Activated T-helper 2 cell treated with anti-CD3 and anti-CD28 coated beads, Interferon-gamma antibody, Interleukin-2, Interleukin-4, amounts not matched to agents 10 μg/mL and 5 μg/mL and 100 μg/mL, durations not matched to agents 14 hours and 24 hours and 36 hours (primary cell): ENCODE results near the gene NKX2-3. TPM values are rescaled to one million over a fixed set of nuclear protein-coding genes. Genes with fewer than 3 reads are reported as not detected.
A peak's percentile ranks its signal among the peaks of the same experiment; 100 is the strongest.

Experiments
- DNase-seq: peaks from one replicate; pipeline ENCODE4 v3.0.0; 2021; ENCODE audit warnings: low spot score
- H3K27ac Mint-ChIP-seq: one replicate; pipeline ENCODE4 v1.8.0; 2021; ENCODE audit warnings: mixed read lengths
- H3K27me3 Mint-ChIP-seq: one replicate; pipeline ENCODE4 v1.8.0; 2021; ENCODE audit warnings: low read depth, mixed read lengths
- H3K36me3 Mint-ChIP-seq: one replicate; pipeline ENCODE4 v1.8.0; 2021; ENCODE audit warnings: low read depth, mixed read lengths
- H3K4me1 Mint-ChIP-seq: one replicate; pipeline ENCODE4 v1.8.0; 2021; ENCODE audit warnings: low read depth, mixed read lengths
- H3K4me3 Mint-ChIP-seq: one replicate; pipeline ENCODE4 v1.8.0; 2021; ENCODE audit warnings: low read depth, mild to moderate bottlenecking, moderate library complexity, mixed read lengths
- H3K9me3 Mint-ChIP-seq: one replicate; pipeline ENCODE4 v1.8.0; 2021; ENCODE audit warnings: mixed read lengths
- intact Hi-C: fragments of 100-400 bp; cut with micrococcal nuclease; formaldehyde crosslinking; loops from one replicate; pipeline ENCODE4 v1.15.1; 2023
- total RNA-seq: library from RNA; stranded (reverse); gene quantifications from 2 replicates; pipeline ENCODE4 v1.2.3, GENCODE V29; 2022

Gene NKX2-3
- total RNA-seq, 1 donor from 2014 or later, result not detected

GRCh38 chr10:99521765-99522469, 10.8 kb upstream of the NKX2-3 start:
- Mint-ChIP-seq H3K4me3 (no peak overlapping the region), H3K9me3 (no peaks in the 10 kb centered on the region), H3K36me3 (no peaks in the 10 kb centered on the region), H3K4me1 (peaks cover 5% of the 10 kb centered on the region), H3K27me3 (peaks cover 69% of the 10 kb centered on the region), H3K27ac (no peak overlapping the region)
- intact Hi-C loops, result no loop called here
- DNase-seq, result no peak

- H3K27me3 Mint-ChIP-seq, result peaks cover 67% of the 10 kb centered on the region
- no peaks in the 10 kb centered on the region for H3K36me3 Mint-ChIP-seq
- no peaks in the 10 kb centered on the region for H3K9me3 Mint-ChIP-seq
- intact Hi-C loops, result no loop called here
- no peak overlapping the region for H3K27ac Mint-ChIP-seq
- H3K4me3 Mint-ChIP-seq, result no peak overlapping the region
- H3K4me1 Mint-ChIP-seq, result peaks cover 5% of the 10 kb centered on the region
- no peak for DNase-seq
These were observed 10.1 kb upstream of the NKX2-3 start for GRCh38 chr10:99522470-99523250.

DNA sequence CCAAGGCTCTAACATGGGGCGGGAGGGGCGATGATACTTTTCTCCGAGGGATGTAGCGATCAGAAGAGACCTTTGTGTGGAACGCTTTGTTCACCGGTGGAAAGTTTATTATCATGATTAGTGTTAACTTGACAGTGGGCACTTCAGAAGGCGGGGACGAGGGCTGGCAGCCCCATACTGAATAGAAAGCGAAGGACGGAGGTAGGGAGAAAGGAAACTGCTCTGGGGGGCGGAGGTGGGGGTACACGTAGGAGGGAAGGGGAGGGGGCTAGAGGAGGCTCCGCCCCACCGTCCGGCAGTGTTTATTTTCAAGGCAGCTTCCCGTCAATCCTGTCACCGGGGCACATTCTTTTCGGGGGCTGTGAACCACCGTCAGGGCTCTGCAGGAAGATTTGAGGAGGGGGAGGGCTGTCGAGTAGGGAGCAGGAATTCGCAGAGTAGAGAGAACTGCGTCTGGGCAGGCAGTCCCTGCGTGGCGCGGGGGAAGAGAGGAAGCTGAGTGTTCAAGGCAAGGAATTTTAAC, 9.4 kb upstream of the NKX2-3 start:
- Mint-ChIP-seq H3K27me3 (peaks cover 70% of the 10 kb centered on the region), H3K27ac (no peak overlapping the region), H3K4me3 (peak overlapping the region; percentile 58), H3K9me3 (no peaks in the 10 kb centered on the region), H3K36me3 (no peaks in the 10 kb centered on the region), H3K4me1 (peaks cover 5% of the 10 kb centered on the region)
- no peak for DNase-seq
- intact Hi-C loops, result no loop called here

GRCh38 chr10:99524050-99524666, 8.6 kb upstream of the NKX2-3 start:
- Mint-ChIP-seq H3K27ac (no peak overlapping the region), H3K36me3 (no peaks in the 10 kb centered on the region), H3K4me1 (peaks cover 9% of the 10 kb centered on the region), H3K9me3 (no peaks in the 10 kb centered on the region), H3K4me3 (no peak overlapping the region), H3K27me3 (peaks cover 74% of the 10 kb centered on the region)
- no peak for DNase-seq
- intact Hi-C loops, result no loop called here

- DNase-seq, result no peak
- Mint-ChIP-seq H3K9me3 (no peaks in the 10 kb centered on the region), H3K27me3 (peaks cover 76% of the 10 kb centered on the region), H3K4me3 (no peak overlapping the region), H3K27ac (no peak overlapping the region), H3K36me3 (no peaks in the 10 kb centered on the region), H3K4me1 (peaks cover 10% of the 10 kb centered on the region)
- intact Hi-C loops, result no loop called here
These were observed 7.9 kb upstream of the NKX2-3 start for GRCh38 chr10:99524736-99525380.

- Mint-ChIP-seq H3K4me3 (no peak overlapping the region), H3K27ac (no peak overlapping the region), H3K9me3 (no peaks in the 10 kb centered on the region), H3K4me1 (peaks cover 14% of the 10 kb centered on the region), H3K36me3 (no peaks in the 10 kb centered on the region), H3K27me3 (peaks cover 76% of the 10 kb centered on the region)
- no peak for DNase-seq
- intact Hi-C loops, result no loop called here
These were observed 6.8 kb upstream of the NKX2-3 start for GRCh38 chr10:99525897-99526296.

DNA sequence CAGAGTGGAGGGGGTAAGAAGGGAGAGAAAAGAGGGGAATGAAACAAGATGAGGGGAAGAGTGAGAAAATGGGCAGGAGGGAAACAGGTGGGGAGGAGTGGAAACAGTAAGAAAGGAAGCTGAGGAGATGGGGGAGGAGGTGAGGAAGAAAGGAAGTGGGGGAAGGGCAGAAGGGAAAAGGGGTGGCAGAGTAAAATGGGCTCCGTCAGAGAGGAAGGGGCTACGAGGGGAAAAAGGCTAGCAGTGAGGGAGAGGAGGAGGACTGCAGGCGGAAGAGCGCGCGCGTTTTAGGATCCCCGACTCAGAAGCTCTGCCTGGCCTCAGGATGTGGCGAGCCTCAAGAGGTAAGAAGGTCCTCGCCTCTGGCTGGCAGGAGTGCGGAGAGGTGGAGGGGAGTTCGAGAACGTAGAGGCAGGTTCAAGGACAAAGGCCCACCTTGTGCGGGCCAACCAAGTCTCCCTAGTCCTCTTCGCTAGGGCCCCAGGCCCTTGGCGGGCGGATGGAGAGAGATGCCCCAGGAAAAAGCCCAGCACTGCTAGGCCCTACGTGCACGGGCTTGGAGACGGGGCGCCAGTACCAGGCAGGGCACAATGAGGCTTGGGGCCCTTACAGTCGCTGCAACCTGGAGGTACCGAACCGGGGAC, 5.8 kb upstream of the NKX2-3 start:
- peaks cover 80% of the 10 kb centered on the region for H3K27me3 Mint-ChIP-seq
- no peaks in the 10 kb centered on the region for H3K36me3 Mint-ChIP-seq
- peaks cover 3% of the 10 kb centered on the region for H3K9me3 Mint-ChIP-seq
- no peak overlapping the region for H3K27ac Mint-ChIP-seq
- peaks cover 15% of the 10 kb centered on the region for H3K4me1 Mint-ChIP-seq
- no peak for DNase-seq
- intact Hi-C loops, result no loop called here
- H3K4me3 Mint-ChIP-seq, result no peak overlapping the region

DNA sequence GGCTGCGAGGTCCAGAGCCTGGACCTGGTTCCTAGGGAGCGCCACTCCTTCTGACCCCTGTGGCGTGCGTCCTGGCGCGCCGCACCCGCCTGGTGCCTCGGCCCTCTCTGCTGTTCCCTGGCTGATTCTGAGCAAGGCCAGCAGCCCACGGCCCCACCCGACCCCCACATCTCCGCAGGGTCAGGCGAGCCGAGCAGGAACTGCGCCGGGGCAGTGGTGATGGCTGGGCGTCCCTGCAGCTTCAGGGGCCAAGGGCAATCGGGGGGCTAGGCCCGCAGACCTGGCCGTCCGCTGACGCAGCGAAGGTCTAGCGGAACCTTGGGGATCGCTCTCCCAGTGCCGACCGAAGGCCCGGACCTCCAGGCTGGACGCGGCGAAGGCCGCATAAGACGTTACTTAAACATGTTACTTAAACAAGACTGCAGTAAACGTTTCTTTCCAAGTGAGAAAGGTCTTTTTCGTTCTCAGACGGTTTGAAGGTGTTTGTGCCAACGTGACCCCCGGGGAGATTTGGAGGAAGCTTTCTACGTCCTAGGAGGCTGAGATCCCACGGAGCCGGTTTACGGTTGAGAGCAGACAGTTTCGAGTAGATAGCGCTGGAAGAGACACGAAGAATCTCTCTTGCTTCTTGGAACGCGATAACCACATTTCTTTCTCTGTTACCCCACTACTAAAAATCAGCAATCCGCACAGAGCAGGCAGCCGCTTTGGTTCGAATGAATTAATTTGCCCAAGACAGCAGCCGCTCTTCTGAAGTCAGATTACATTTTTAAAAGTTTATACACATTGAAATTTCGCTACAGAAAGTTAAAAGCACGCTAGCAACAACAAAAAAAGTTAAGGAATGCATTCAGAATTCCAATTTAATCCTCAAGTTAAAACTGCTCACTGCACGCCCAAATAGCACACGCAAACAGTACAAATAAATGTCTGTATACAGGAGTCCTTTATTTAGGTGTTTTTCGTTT, 4.9 kb upstream of the NKX2-3 start:
- no peak overlapping the region for H3K27ac Mint-ChIP-seq
- no peaks in the 10 kb centered on the region for H3K36me3 Mint-ChIP-seq
- peaks cover 85% of the 10 kb centered on the region for H3K27me3 Mint-ChIP-seq
- no peak overlapping the region for H3K4me3 Mint-ChIP-seq
- intact Hi-C loops, result no loop called here
- H3K4me1 Mint-ChIP-seq, result peaks cover 15% of the 10 kb centered on the region
- peaks cover 3% of the 10 kb centered on the region for H3K9me3 Mint-ChIP-seq
- no peak for DNase-seq

DNA sequence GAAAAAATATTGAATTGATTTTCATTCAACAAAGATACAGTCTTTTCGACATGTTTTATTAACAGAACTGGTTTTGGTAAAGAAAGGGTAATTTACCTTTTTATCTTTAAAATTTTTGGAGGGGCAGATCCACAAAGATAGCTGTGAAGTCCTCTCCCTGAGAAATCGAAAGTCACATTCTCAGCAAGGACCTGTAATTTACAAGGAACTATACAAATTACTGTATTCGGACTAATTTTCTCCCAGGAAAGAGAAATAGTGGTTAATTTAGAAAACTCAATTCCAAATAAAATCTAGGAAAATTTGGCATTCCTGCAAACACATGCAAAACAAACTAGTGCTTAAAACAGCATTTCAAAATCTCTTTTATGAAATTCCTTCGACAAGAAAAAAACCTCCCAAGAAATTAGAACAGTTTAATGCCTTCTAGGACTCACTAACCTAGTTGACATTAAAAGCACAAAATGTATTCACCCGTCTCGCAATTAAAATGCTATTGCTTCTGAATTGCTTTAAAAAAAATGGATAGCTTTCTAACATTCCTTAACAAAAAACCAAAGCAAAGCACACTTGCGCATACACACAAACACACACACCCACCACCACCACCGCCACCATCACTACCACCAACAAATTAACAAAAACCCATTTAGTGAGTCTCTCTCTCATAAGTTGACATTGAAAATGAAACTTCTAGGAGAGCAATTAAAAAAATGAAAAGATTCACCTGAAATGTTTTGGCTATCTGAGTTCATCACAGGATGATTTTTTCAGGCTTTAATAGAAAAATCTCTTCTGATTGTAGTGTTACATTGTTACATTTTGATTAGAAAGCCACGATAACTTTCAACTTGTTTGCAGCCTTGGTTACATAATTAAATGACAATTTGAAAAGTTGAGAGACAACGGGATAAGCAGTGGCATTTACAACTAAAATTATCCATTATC, 4.0 kb upstream of the NKX2-3 start:
- no peaks in the 10 kb centered on the region for H3K36me3 Mint-ChIP-seq
- H3K4me3 Mint-ChIP-seq, result no peak overlapping the region
- H3K27me3 Mint-ChIP-seq, result peaks cover 86% of the 10 kb centered on the region
- DNase-seq, result no peak
- H3K27ac Mint-ChIP-seq, result no peak overlapping the region
- peaks cover 10% of the 10 kb centered on the region for H3K4me1 Mint-ChIP-seq
- intact Hi-C loops, result no loop called here
- H3K9me3 Mint-ChIP-seq, result peaks cover 3% of the 10 kb centered on the region

GRCh38 chr10:99529591-99530107, 3.1 kb upstream of the NKX2-3 start:
- peaks cover 87% of the 10 kb centered on the region for H3K27me3 Mint-ChIP-seq
- H3K27ac Mint-ChIP-seq, result peak overlapping the region; percentile 15
- H3K9me3 Mint-ChIP-seq, result peaks cover 3% of the 10 kb centered on the region
- H3K4me1 Mint-ChIP-seq, result peaks cover 13% of the 10 kb centered on the region
- intact Hi-C loops, result loop anchor here (5.0 kb wide), 3 partner anchors 297 to 1603 kb away; partner anchors contain the start of gene TLX1
- H3K4me3 Mint-ChIP-seq, result no peak overlapping the region
- H3K36me3 Mint-ChIP-seq, result no peaks in the 10 kb centered on the region
- DNase-seq, result no peak
